ENCODE measurements around the gene EFNA5. TPM values are rescaled to one million over a fixed set of nuclear protein-coding genes. Genes with fewer than 3 reads are reported as not detected.

Gene EFNA5
- total and polyA plus RNA-seq, 2 of the 8 experiments (the other 6 are each of a cell fraction or from before 2014, with no cell fraction given), result 9.6 to 21.8 TPM

DNA sequence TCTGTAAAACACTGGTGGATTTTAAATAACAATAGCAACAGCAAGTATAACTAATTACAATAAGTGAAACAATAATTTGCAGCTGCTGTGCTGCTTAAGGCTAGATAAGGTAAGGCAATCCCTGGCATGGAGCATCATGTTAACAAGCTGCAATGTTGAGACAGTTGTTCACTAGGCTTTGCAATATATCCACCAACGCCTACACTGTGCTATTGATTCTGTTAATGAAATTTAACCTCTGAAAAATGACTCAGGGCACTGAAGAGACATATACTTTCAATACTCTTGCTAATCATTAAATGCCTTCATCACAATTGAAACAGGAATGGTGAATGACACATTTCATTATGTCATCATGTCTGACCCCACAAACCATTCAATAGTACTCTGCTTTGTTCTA, 255.0 kb downstream of the EFNA5 start:
- no peaks in the 10 kb centered on the region for H3K27me3 ChIP-seq (replicated peaks in 1 of 4; ENCODE audit: control insufficient read depth in 3 of 4, extremely low read depth in 1 of 4, insufficient read depth in 3 of 4, low read length in 3 of 4)
- CTCF ChIA-PET (ENCODE audit: partially characterized antibody), result interaction anchor here (0.6 kb wide), 1 partner anchor 10 kb away, joined by 3 read pairs; no protein-coding TSS in a partner anchor
- H4K20me1 ChIP-seq (replicated peaks in 1 of 2; ENCODE audit: control insufficient read depth in 1 of 2, insufficient read depth in 2 of 2, low read length in 2 of 2), result no peaks in the 10 kb centered on the region
- H2AK5ac ChIP-seq (ENCODE audit: low read depth, low read length), result no peak overlapping the region
- no peaks in the 10 kb centered on the region for H3K23me2 ChIP-seq (ENCODE audit: low read depth, low read length)
- no peak overlapping the region for H4K91ac ChIP-seq (replicated peaks; ENCODE audit: insufficient read length, low read length)
- H3K36me3 ChIP-seq (ENCODE audit: control insufficient read depth in 2 of 4, insufficient read depth in 4 of 4, low read length in 3 of 4), result no peaks in the 10 kb centered on the region
- H2BK20ac ChIP-seq (ENCODE audit: low read length), result no peak overlapping the region
- H3K23ac ChIP-seq (ENCODE audit: insufficient read length), result no peak overlapping the region
- no peak overlapping the region for H3K56ac ChIP-seq (replicated peaks; ENCODE audit: insufficient read length, low read depth, low read length)
- no peaks in the 10 kb centered on the region for H3K79me1 ChIP-seq (ENCODE audit: low read depth, low read length)
- H3K4me3 ChIP-seq (ENCODE audit: extremely low read depth in 1 of 4, insufficient read depth in 2 of 4, low read depth in 3 of 4, low read length in 4 of 4), result no peak overlapping the region
- no peak overlapping the region for H2AFZ ChIP-seq (ENCODE audit: low read length)
- no peak overlapping the region for H3K14ac ChIP-seq (ENCODE audit: insufficient read length)
- H2BK15ac ChIP-seq (ENCODE audit: low read length), result no peak overlapping the region
- FAIRE-seq (no peak), DNase-seq (ENCODE audit: low read depth in 1 of 2, low spot score in 2 of 2) (no peak)
- no peak overlapping the region for H3K4me2 ChIP-seq (ENCODE audit: insufficient read depth in 1 of 2, low read depth in 2 of 2, low read length in 2 of 2)
- no peak overlapping the region for H3K27ac ChIP-seq (ENCODE audit: low read depth, low read length)
- no peak overlapping the region for H3K18ac ChIP-seq (ENCODE audit: extremely low read depth, low read length)
- no peak overlapping the region for H4K8ac ChIP-seq (ENCODE audit: extremely low read depth, insufficient read depth, low read length)
- no peak overlapping the region for H2BK12ac ChIP-seq (ENCODE audit: low read depth, low read length)
- H3K9me3 ChIP-seq (ENCODE audit: insufficient read depth in 2 of 2, low read depth in 1 of 2, low read length in 1 of 2), result no peaks in the 10 kb centered on the region
- no peak overlapping the region for H2BK5ac ChIP-seq (ENCODE audit: low read depth, low read length)
- H3K79me2 ChIP-seq (ENCODE audit: control insufficient read depth in 1 of 2, insufficient read depth in 2 of 2, low read length in 2 of 2), result no peaks in the 10 kb centered on the region
- 80% methylated on average over 1 of the region's 1 CpG; no CpG with 5 or more reads in 1 of the 2 experiments for WGBS, 2 experiments (ENCODE audit: extremely low coverage in 1 of 2, insufficient coverage in 1 of 2, insufficient read length in 1 of 2, insufficient replicate concordance in 2 of 2, low coverage in 1 of 2, low lambda C conversion rate in 2 of 2, missing lambda C conversion rate in 1 of 2)
- H4K5ac ChIP-seq (ENCODE audit: insufficient read length, low read depth, low read length), result no peak overlapping the region
- H2BK120ac ChIP-seq (replicated peaks; ENCODE audit: low read depth, low read length), result no peak overlapping the region
- no peak overlapping the region for H3K4ac ChIP-seq (replicated peaks; ENCODE audit: insufficient read length, low read depth, low read length)
- POLR2A ChIA-PET (ENCODE audit: partially characterized antibody), result interaction anchor here (1.0 kb wide), 1 partner anchor 11 kb away, joined by 3 read pairs; no protein-coding TSS in a partner anchor
- H3K9ac ChIP-seq (replicated peaks in 1 of 4; ENCODE audit: extremely low read depth in 1 of 4, low read depth in 3 of 4, low read length in 3 of 4), result no peak overlapping the region
- H3K4me1 ChIP-seq (replicated peaks in 1 of 4; ENCODE audit: control insufficient read depth in 3 of 4, insufficient read depth in 4 of 4, low read length in 3 of 4), result peaks cover 0 to 3% (median 0%) of the 10 kb centered on the region in 4 experiments; a peak in 2 of 7 replicates
- TF ChIP-seq CTCF (IDR thresholded peaks at IDR 0.05; ENCODE audit: control extremely low read depth in 1 of 3, insufficient read depth in 1 of 3, low read depth in 1 of 3, low read length in 3 of 3) (no peak), GABPA (IDR thresholded peaks at IDR 0.05; ENCODE audit: borderline replicate concordance, insufficient read depth, low read length) (no peak), RXRA (IDR thresholded peaks at IDR 0.05; ENCODE audit: insufficient read depth, low read depth, low read length) (no peak), NANOG (IDR thresholded peaks at IDR 0.05; ENCODE audit: insufficient read depth, low read depth, low read length, poor library complexity, severe bottlenecking) (no peak), RFX5 (IDR thresholded peaks at IDR 0.05; ENCODE audit: borderline replicate concordance, low read depth, low read length) (no peak), BACH1 (IDR thresholded peaks at IDR 0.05; ENCODE audit: low read length) (no peak), BRCA1 (IDR thresholded peaks at IDR 0.05; ENCODE audit: low read depth, low read length) (no peak), SIX5 (IDR thresholded peaks at IDR 0.05; ENCODE audit: low read depth, low read length) (no peak), CBX8 (IDR thresholded peaks at IDR 0.05; ENCODE audit: borderline replicate concordance, low read depth, low read length) (no peak), CEBPB (IDR thresholded peaks at IDR 0.05; ENCODE audit: low read depth, low read length) (no peak), CHD1 (IDR thresholded peaks at IDR 0.05; ENCODE audit: low read depth, low read length) (no peak)

All from H1 (cell line).